H9 (cell line): ENCODE data around the gene NXN. TPM values are rescaled to one million over a fixed set of nuclear protein-coding genes. Genes with fewer than 3 reads are reported as not detected.
A peak's percentile ranks its signal among the peaks of the same experiment; 100 is the strongest.

Source experiments
- DNase-seq: peaks from one replicate; pipeline ENCODE4 v3.0.0-alpha.2; 2017
- H2AFZ ChIP-seq: one replicate; pipeline ENCODE4 v1.6.1; 2013; ENCODE audit warnings: mild to moderate bottlenecking, low read length, control low read depth, moderate library complexity
- H2AK5ac ChIP-seq: 2 replicates; pipeline ENCODE4 v1.6.1; 2013; ENCODE audit warnings: low read length, control low read depth, mixed read lengths; ENCODE audit not compliant: insufficient read length
- H2BK120ac ChIP-seq: one replicate; pipeline ENCODE4 v1.6.1; 2013; ENCODE audit warnings: low read depth, mild to moderate bottlenecking, low read length, control low read depth, inconsistent platforms; ENCODE audit not compliant: poor library complexity, severe bottlenecking
- H2BK12ac ChIP-seq: 2 replicates; pipeline ENCODE4 v1.6.1; 2013; ENCODE audit warnings: low read length, control low read depth, mixed read lengths, low read depth; ENCODE audit not compliant: insufficient read length
- H2BK15ac ChIP-seq: 2 replicates; pipeline ENCODE4 v1.6.1; 2013; ENCODE audit warnings: low read depth, low read length, control low read depth
- H2BK20ac ChIP-seq: one replicate; pipeline ENCODE4 v1.6.1; 2013; ENCODE audit warnings: low read depth, mild to moderate bottlenecking, low read length, control low read depth, inconsistent platforms; ENCODE audit not compliant: poor library complexity, severe bottlenecking
- H2BK5ac ChIP-seq: 2 replicates; pipeline ENCODE4 v1.6.1; 2013; ENCODE audit warnings: low read length, control low read depth, mixed read lengths; ENCODE audit not compliant: insufficient read length
- H3K14ac ChIP-seq: 2 replicates; pipeline ENCODE4 v1.6.1; 2013; ENCODE audit warnings: low read length, control low read depth; ENCODE audit not compliant: insufficient read depth
- H3K18ac ChIP-seq: 2 replicates; pipeline ENCODE4 v1.6.1; 2013; ENCODE audit warnings: low read depth, mild to moderate bottlenecking, mixed read lengths, low read length, control low read depth; ENCODE audit not compliant: insufficient read length
- H3K23ac ChIP-seq: 2 replicates; pipeline ENCODE4 v1.6.1; 2013; ENCODE audit warnings: low read length, control low read depth, mixed read lengths, low read depth; ENCODE audit not compliant: insufficient read length
- H3K23me2 ChIP-seq: 2 replicates; pipeline ENCODE4 v1.6.1; 2013; ENCODE audit warnings: low read depth, mild to moderate bottlenecking, mixed read lengths, low read length, control low read depth; ENCODE audit not compliant: insufficient read length, poor library complexity, severe bottlenecking
- H3K27ac ChIP-seq: 2 replicates; pipeline ENCODE4 v1.5.1; 2013; ENCODE audit warnings: low read length, control low read depth, mixed read lengths, low read depth; ENCODE audit not compliant: insufficient read length
- H3K27me3 ChIP-seq: 2 replicates; pipeline ENCODE4 v1.6.1; 2013; ENCODE audit warnings: low read length, control low read depth, inconsistent platforms; ENCODE audit not compliant: insufficient read depth
- H3K4ac ChIP-seq: 2 replicates; pipeline ENCODE4 v1.6.1; 2013; ENCODE audit warnings: low read depth, mild to moderate bottlenecking, control low read depth, inconsistent platforms, low read length, moderate library complexity
- H3K4me1 ChIP-seq: 2 replicates; pipeline ENCODE4 v1.6.1; 2013; ENCODE audit warnings: low read length, control low read depth, inconsistent platforms; ENCODE audit not compliant: insufficient read depth
- H3K4me2 ChIP-seq: 2 replicates; pipeline ENCODE4 v1.6.1; 2013; ENCODE audit warnings: low read length, control low read depth, mixed read lengths; ENCODE audit not compliant: insufficient read length, insufficient read depth
- H3K56ac ChIP-seq: 2 replicates; pipeline ENCODE4 v1.6.1; 2013; ENCODE audit warnings: low read depth, mild to moderate bottlenecking, mixed read lengths, low read length, control low read depth; ENCODE audit not compliant: insufficient read length
- H3K79me1 ChIP-seq: 2 replicates; pipeline ENCODE4 v1.6.1; 2013; ENCODE audit warnings: low read depth, mild to moderate bottlenecking, moderate library complexity, low read length, control low read depth, inconsistent platforms; ENCODE audit not compliant: insufficient read depth, poor library complexity, severe bottlenecking
- H3K79me2 ChIP-seq: 2 replicates; pipeline ENCODE4 v1.6.1; 2013; ENCODE audit warnings: low read length, control low read depth, inconsistent platforms; ENCODE audit not compliant: insufficient read depth
- H3K9ac ChIP-seq: 2 replicates; pipeline ENCODE4 v1.6.1; 2013; ENCODE audit warnings: low read length, control low read depth, mixed read lengths; ENCODE audit not compliant: insufficient read length; ENCODE audit errors: extremely low read depth
- H3K9me3 ChIP-seq: one replicate; pipeline ENCODE4 v1.6.1; 2013; ENCODE audit warnings: low read depth, low read length, inconsistent platforms; ENCODE audit not compliant: control insufficient read depth
- H3T11ph ChIP-seq: one replicate; pipeline ENCODE4 v1.6.1; 2013; ENCODE audit warnings: mild to moderate bottlenecking, low read length, control low read depth, inconsistent platforms
- H4K20me1 ChIP-seq: one replicate; pipeline ENCODE4 v1.6.1; 2013; ENCODE audit not compliant: control insufficient read depth, insufficient read length, insufficient read depth
- H4K5ac ChIP-seq: 2 replicates; pipeline ENCODE4 v1.6.1; 2013; ENCODE audit warnings: low read depth, mild to moderate bottlenecking, mixed read lengths, low read length, control low read depth; ENCODE audit not compliant: insufficient read length
- H4K8ac ChIP-seq: replicated peaks from 2 replicates; pipeline ENCODE4 v1.6.1; 2013; ENCODE audit warnings: low read length, control low read depth, mixed read lengths, low read depth; ENCODE audit not compliant: insufficient read length
- H4K91ac ChIP-seq: 2 replicates; pipeline ENCODE4 v1.6.1; 2013; ENCODE audit warnings: low read depth, mild to moderate bottlenecking, moderate library complexity, mixed read lengths, low read length, control low read depth; ENCODE audit not compliant: insufficient read length
- H3K27ac Mint-ChIP-seq, 3 experiments: 2 replicates in 2 of 3; 3 replicates in 1 of 3; pipeline ENCODE4 v1.8.0; 2020 to 2021; ENCODE audit warnings: mixed read lengths in 3 of 3, mild to moderate bottlenecking in 1 of 3, moderate library complexity in 1 of 3
- H3K27me3 Mint-ChIP-seq: 2 replicates; pipeline ENCODE4 v1.8.0; 2021; ENCODE audit warnings: low read depth, mild to moderate bottlenecking, moderate library complexity, mixed read lengths
- H3K36me3 Mint-ChIP-seq, 3 experiments: 2 replicates in 2 of 3; 3 replicates in 1 of 3; pipeline ENCODE4 v1.8.0; 2020 to 2021; ENCODE audit warnings: low read depth in 3 of 3, mixed read lengths in 3 of 3; ENCODE audit not compliant: insufficient read depth in 1 of 3
- H3K4me1 Mint-ChIP-seq, 2 experiments: 2 replicates each; pipeline ENCODE4 v1.8.0; 2020; ENCODE audit warnings: mixed read lengths in 2 of 2
- H3K4me3 Mint-ChIP-seq, 2 experiments: 2 replicates in 1 of 2; 3 replicates in 1 of 2; pipeline ENCODE4 v1.8.0; 2020 to 2021; ENCODE audit warnings: mild to moderate bottlenecking in 2 of 2, mixed read lengths in 2 of 2, moderate library complexity in 1 of 2
- H3K9me3 Mint-ChIP-seq, 2 experiments: 2 replicates in 1 of 2; 3 replicates in 1 of 2; pipeline ENCODE4 v1.8.0; 2020; ENCODE audit warnings: mild to moderate bottlenecking in 2 of 2, mixed read lengths in 2 of 2, moderate library complexity in 1 of 2
- CTCF ChIP-seq: fragments of 200-600 bp; sonication (generic); conservative IDR thresholded peaks from 3 replicates; pipeline ENCODE4 v1.8.0; 2021; ENCODE audit warnings: antibody characterized with exemption, mild to moderate bottlenecking
- WGBS: extraction: QIAGEN DNeasy Blood & Tissue Kit; methylation state at CpG from one replicate; pipeline ENCODE4 v1.1.7; 2013; ENCODE audit warnings: missing lambda C conversion rate, low lambda C conversion rate, mixed read lengths; ENCODE audit not compliant: insufficient read length; ENCODE audit errors: extremely low coverage; 5-methylcytosine and 5-hydroxymethylcytosine counted together
- total RNA-seq: library from RNA; stranded (reverse); gene quantifications from 2 replicates; pipeline ENCODE4 v1.2.1, GENCODE V29; 2021

Gene NXN
- total RNA-seq, 1 experiment from 2014 or later = 93.6 TPM

GRCh38 chr17:957856-958421 is 21.6 kb downstream of the NXN start:
- H2BK20ac ChIP-seq = no peak overlapping the region
- H4K20me1 ChIP-seq = no peaks in the 10 kb centered on the region
- H2BK12ac ChIP-seq = no peak overlapping the region
- no peak overlapping the region for H3K4me2 ChIP-seq
- no peak overlapping the region for H3K4ac ChIP-seq
- no peak overlapping the region for H2BK120ac ChIP-seq
- no peak overlapping the region for H4K91ac ChIP-seq
- no peak for TF ChIP-seq CTCF
- H3K4me1 ChIP-seq = no peaks in the 10 kb centered on the region; the same call in 1 of the 2 replicates
- DNase-seq = no peak
- no peak overlapping the region for H3K18ac ChIP-seq
- Mint-ChIP-seq H3K27ac (peak overlapping the region; percentile 61 to 81 (median 63); a peak in 6 of 7 replicates), H3K9me3 (no peaks in the 10 kb centered on the region), H3K4me1 (peaks cover 36 to 45% of the 10 kb centered on the region in 2 experiments), H3K36me3 (peaks cover 11 to 24% (median 21%) of the 10 kb centered on the region in 3 experiments), H3K4me3 (no peak overlapping the region), H3K27me3 (no peaks in the 10 kb centered on the region)
- H3K27me3 ChIP-seq = no peaks in the 10 kb centered on the region
- H2BK15ac ChIP-seq = no peak overlapping the region
- H3K79me2 ChIP-seq = peaks cover 6% of the 10 kb centered on the region; the same call in 1 of the 2 replicates
- no peak overlapping the region for H2AK5ac ChIP-seq
- H4K8ac ChIP-seq = no peak overlapping the region
- no peaks in the 10 kb centered on the region for H3K9me3 ChIP-seq
- H3K79me1 ChIP-seq = peaks cover 7% of the 10 kb centered on the region
- no peak overlapping the region for H3T11ph ChIP-seq
- H3K23ac ChIP-seq = no peak overlapping the region
- H2BK5ac ChIP-seq = no peak overlapping the region
- no peak overlapping the region for H3K27ac ChIP-seq
- H2AFZ ChIP-seq = no peak overlapping the region
- no peak overlapping the region for H4K5ac ChIP-seq
- H3K9ac ChIP-seq = no peak overlapping the region
- no CpG with 5 or more reads among the region's 20 CpGs for WGBS
- no peak overlapping the region for H3K14ac ChIP-seq
- H3K56ac ChIP-seq = no peak overlapping the region
- no peaks in the 10 kb centered on the region for H3K23me2 ChIP-seq
